Upper lobe of left lung (tissue), 6 donors: ENCODE measurements around the gene ST7. TPM values are rescaled to one million over a fixed set of nuclear protein-coding genes. Genes with fewer than 3 reads are reported as not detected.

Experiments
- ATAC-seq, 2 donors: fragments of 200-7000 bp; cut with Tn5 transposase; one replicate each; pipeline ENCODE4 v1.9.1; 2022; ENCODE audit warnings: mild to moderate bottlenecking in 2 of 2, moderate library complexity in 2 of 2; ENCODE audit not compliant: low FRiP score in 2 of 2
- DNase-seq, 2 donors: peaks; one replicate each; pipeline ENCODE4 v3.0.0-alpha.2; 2019 to 2020
- H3K27ac ChIP-seq, 4 donors: fragments of 200-600 bp; sonication (generic); one replicate each; pipeline ENCODE4 v1.5.1; 2016 to 2019
- H3K27me3 ChIP-seq, 4 donors: fragments of 200-600 bp; sonication (generic); one replicate each; pipeline ENCODE4 v1.5.1; 2017 to 2019
- H3K36me3 ChIP-seq, 4 donors: fragments of 200-600 bp; sonication (generic); one replicate each; pipeline ENCODE4 v1.5.1; 2016 to 2019
- H3K4me1 ChIP-seq, 4 donors: fragments of 200-600 bp; sonication (generic); one replicate each; pipeline ENCODE4 v1.5.1; 2018 to 2019
- H3K4me3 ChIP-seq, 4 donors: fragments of 200-600 bp; sonication (generic); one replicate each; pipeline ENCODE4 v1.5.1; 2017 to 2019; ENCODE audit warnings: mild to moderate bottlenecking in 2 of 4, moderate library complexity in 1 of 4
- H3K9me3 ChIP-seq, 4 donors: fragments of 200-600 bp; sonication (generic); one replicate each; pipeline ENCODE4 v1.5.1; 2018 to 2019
- EP300 ChIP-seq, 4 donors: sonication (generic); formaldehyde crosslinking; IDR thresholded peaks; one replicate each; pipeline ENCODE4 v1.5.1; 2017; ENCODE audit warnings: antibody characterized with exemption in 4 of 4, control low read depth in 2 of 4
- POLR2A ChIP-seq, 4 donors: fragments of 450-650 bp; IDR thresholded peaks; one replicate each; pipeline ENCODE4 v1.5.1; 2016 to 2017; ENCODE audit warnings: antibody characterized with exemption in 4 of 4, mild to moderate bottlenecking in 2 of 4
- POLR2AphosphoS5 ChIP-seq, 2 donors: sonication (generic); formaldehyde crosslinking; IDR thresholded peaks; one replicate each; pipeline ENCODE4 v1.5.1; 2017; ENCODE audit warnings: antibody characterized with exemption in 2 of 2
- WGBS, 2 donors: methylation state at CpG; one replicate each; pipeline ENCODE4 v1.1.5; 2017 to 2018; 5-methylcytosine and 5-hydroxymethylcytosine counted together
- total RNA-seq, 6 donors: library from RNA; depleted of rRNA in 4 of 6; stranded (reverse); fragments of >200 nt in 4 of 6; gene quantifications; one replicate each; pipeline versions ENCODE4 v1.1.0 to v1.2.1, GENCODE V29; 2016 to 2021
- TF ChIP-seq, protein P1 (sequence below), 6 experiments: fragments of 450-650 bp in 4 of 6; fragments of 200-600 bp in 2 of 6; sonication (generic) in 2 of 6; IDR thresholded peaks; one replicate each; pipeline ENCODE4 v1.5.1; 2016 to 2019; ENCODE audit warnings: antibody characterized with exemption in 6 of 6
- donor health status: DM: no; HTN: no; CAD: no; lungs with moderate emphysema.
- donor health status: DM: no; HTN: yes; CAD: no; lungs with severe emphysema.

The ST7 gene
- total RNA-seq, 6 donors from 2014 or later, result 36.0 to 135 (median 73.4) TPM

DNA sequence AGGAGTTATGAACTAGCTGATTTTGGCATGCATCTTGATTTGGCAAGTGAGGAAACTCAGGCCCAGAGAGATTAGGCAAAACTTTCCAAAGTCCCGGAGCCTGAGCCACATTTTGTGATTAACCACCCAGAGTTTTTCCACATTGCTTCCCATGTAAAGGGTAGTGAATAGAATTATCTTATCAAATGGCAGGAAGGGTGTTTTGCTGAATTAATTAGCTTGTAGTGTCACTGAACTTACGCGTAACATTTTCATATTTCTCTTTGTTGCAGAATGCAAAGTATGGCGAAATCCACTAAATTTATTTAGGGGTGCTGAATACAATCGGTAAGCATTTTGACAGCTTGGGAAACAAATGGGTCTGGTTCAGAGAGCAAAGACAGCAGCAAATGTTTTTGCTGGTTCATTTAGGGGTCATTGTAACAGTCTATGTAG, 176.2 kb downstream of the ST7 start:
- Histone ChIP-seq H3K9me3 (no peaks in the 10 kb centered on the region), H3K27me3 (no peaks in the 10 kb centered on the region), H3K27ac (no peak overlapping the region), H3K4me1 (peaks cover 5 to 8% (median 7%) of the 10 kb centered on the region in 4 donors), H3K36me3 (peaks cover 0 to 5% (median 0%) of the 10 kb centered on the region in 4 donors), H3K4me3 (no peak overlapping the region)
- no peak for TF ChIP-seq EP300 (IDR thresholded peaks at IDR 0.05)
- TF ChIP-seq, protein P1, sequence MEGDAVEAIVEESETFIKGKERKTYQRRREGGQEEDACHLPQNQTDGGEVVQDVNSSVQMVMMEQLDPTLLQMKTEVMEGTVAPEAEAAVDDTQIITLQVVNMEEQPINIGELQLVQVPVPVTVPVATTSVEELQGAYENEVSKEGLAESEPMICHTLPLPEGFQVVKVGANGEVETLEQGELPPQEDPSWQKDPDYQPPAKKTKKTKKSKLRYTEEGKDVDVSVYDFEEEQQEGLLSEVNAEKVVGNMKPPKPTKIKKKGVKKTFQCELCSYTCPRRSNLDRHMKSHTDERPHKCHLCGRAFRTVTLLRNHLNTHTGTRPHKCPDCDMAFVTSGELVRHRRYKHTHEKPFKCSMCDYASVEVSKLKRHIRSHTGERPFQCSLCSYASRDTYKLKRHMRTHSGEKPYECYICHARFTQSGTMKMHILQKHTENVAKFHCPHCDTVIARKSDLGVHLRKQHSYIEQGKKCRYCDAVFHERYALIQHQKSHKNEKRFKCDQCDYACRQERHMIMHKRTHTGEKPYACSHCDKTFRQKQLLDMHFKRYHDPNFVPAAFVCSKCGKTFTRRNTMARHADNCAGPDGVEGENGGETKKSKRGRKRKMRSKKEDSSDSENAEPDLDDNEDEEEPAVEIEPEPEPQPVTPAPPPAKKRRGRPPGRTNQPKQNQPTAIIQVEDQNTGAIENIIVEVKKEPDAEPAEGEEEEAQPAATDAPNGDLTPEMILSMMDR (IDR thresholded peaks at IDR 0.05), result no peak
- no peak for TF ChIP-seq POLR2A (IDR thresholded peaks at IDR 0.05)
- no peak for TF ChIP-seq POLR2AphosphoS5 (IDR thresholded peaks at IDR 0.05)
- 79 to 83% methylated on average over 5 of the region's 5 CpGs for WGBS, 2 donors
- DNase-seq (no peak), ATAC-seq (peak in 1 of 2 donors; percentile 56)

DNA sequence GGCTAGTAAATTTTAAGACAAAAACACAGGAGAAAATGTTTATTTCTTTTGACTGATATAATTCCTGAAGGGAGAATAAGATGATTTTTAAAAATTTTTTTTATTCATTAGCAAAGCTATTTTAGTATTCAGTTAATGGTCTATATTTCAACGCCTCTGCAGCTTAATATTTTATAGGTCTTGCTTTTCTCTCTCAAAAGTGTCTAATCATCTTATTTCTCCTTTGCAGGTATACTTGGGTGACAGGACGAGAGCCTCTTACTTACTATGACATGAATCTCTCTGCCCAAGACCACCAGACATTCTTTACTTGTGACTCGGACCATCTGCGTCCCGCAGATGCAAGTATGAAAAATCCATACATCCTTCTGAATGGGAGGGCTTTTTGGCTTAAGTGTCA, 177.0 kb downstream of the ST7 start:
- WGBS, 2 donors, result 97% methylated on average over 5 of the region's 5 CpGs
- no peak for DNase-seq

GRCh38 chr7:117132321-117133120, 179.2 kb downstream of the ST7 start:
- Histone ChIP-seq H3K4me3 (no peak overlapping the region), H3K27me3 (no peaks in the 10 kb centered on the region), H3K4me1 (peaks cover 0 to 7% (median 2%) of the 10 kb centered on the region in 4 donors), H3K36me3 (peaks cover 0 to 5% (median 2%) of the 10 kb centered on the region in 4 donors), H3K9me3 (no peaks in the 10 kb centered on the region), H3K27ac (no peak overlapping the region)
- 92 to 94% methylated on average over 6 of the region's 6 CpGs for WGBS, 2 donors
- TF ChIP-seq POLR2AphosphoS5 (IDR thresholded peaks at IDR 0.05), result no peak
- TF ChIP-seq EP300 (IDR thresholded peaks at IDR 0.05), result no peak
- TF ChIP-seq POLR2A (IDR thresholded peaks at IDR 0.05), result no peak
- TF ChIP-seq, protein P1 (IDR thresholded peaks at IDR 0.05), result no peak
- ATAC-seq, result peak in 1 of 2 donors; percentile 76
- DNase-seq, result no peak

More for the DNA sequence above, 177.0 kb downstream of the ST7 start:
- Histone ChIP-seq H3K27me3 (no peaks in the 10 kb centered on the region), H3K36me3 (peaks cover 0 to 5% (median 0%) of the 10 kb centered on the region in 4 donors), H3K4me1 (peaks cover 0 to 7% (median 2%) of the 10 kb centered on the region in 4 donors), H3K9me3 (no peaks in the 10 kb centered on the region), H3K4me3 (no peak overlapping the region), H3K27ac (no peak overlapping the region)
- ATAC-seq, result no peak
- TF ChIP-seq EP300 (IDR thresholded peaks at IDR 0.05) (no peak), POLR2A (IDR thresholded peaks at IDR 0.05) (no peak), POLR2AphosphoS5 (IDR thresholded peaks at IDR 0.05) (no peak)
- TF ChIP-seq, protein P1 (IDR thresholded peaks at IDR 0.05), result no peak

DNA sequence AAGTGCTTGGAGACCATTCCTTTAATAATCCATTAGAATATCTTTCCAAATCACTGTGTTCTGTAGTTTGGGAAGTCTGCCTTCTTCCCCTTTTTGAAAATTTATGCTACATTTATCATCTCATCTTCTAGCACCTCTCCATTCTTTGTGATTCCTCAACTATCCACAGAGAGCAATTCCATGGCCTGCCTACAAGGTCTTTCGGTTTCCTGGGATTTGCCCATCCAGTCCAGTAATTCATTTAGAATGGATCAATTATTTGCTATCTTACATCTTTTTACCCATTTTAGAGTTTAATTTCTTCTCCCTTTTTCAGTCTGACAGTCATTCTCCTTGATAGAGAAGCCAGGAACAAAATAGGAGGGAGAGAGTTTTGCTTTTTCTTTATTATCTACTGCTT, 179.8 kb downstream of the ST7 start:
- no peak overlapping the region for H3K4me3 ChIP-seq
- H3K4me1 ChIP-seq, result peaks cover 0 to 7% (median 2%) of the 10 kb centered on the region in 4 donors
- DNase-seq (no peak), ATAC-seq (no peak)
- H3K9me3 ChIP-seq, result no peaks in the 10 kb centered on the region
- TF ChIP-seq POLR2A (IDR thresholded peaks at IDR 0.05) (no peak), EP300 (IDR thresholded peaks at IDR 0.05) (no peak), POLR2AphosphoS5 (IDR thresholded peaks at IDR 0.05) (no peak)
- TF ChIP-seq, protein P1 (IDR thresholded peaks at IDR 0.05), result no peak
- 95 to 96% methylated on average over 1 of the region's 1 CpG for WGBS, 2 donors
- no peak overlapping the region for H3K27ac ChIP-seq
- H3K27me3 ChIP-seq, result no peaks in the 10 kb centered on the region
- peaks cover 0 to 7% (median 2%) of the 10 kb centered on the region in 4 donors for H3K36me3 ChIP-seq
